SK-N-SH treated with all-trans-retinoic acid at 6 μM for 48 hours (cell line): Measurements from ENCODE around the gene COL4A2.

Source experiments
- ESRRG ChIP-seq: fragments of 250-450 bp; sonication (Bioruptor Pico); IDR thresholded peaks from 2 replicates; pipeline ENCODE4 v1.6.1; 2021; ENCODE audit warnings: mild to moderate bottlenecking
- ISL1 ChIP-seq: fragments of 250-450 bp; sonication (Bioruptor Pico); IDR thresholded peaks from 2 replicates; pipeline ENCODE4 v2.1.2; 2022; ENCODE audit warnings: mild to moderate bottlenecking, moderate library complexity
- RARB ChIP-seq: fragments of 250-450 bp; sonication (Bioruptor Pico); IDR thresholded peaks from 2 replicates; pipeline ENCODE4 v1.8.0; 2021; ENCODE audit warnings: mild to moderate bottlenecking, moderate library complexity
- TCF4 ChIP-seq: fragments of 250-450 bp; sonication (Bioruptor Pico); IDR thresholded peaks from 2 replicates; pipeline ENCODE4 v1.8.0; 2021; ENCODE audit warnings: mild to moderate bottlenecking, moderate library complexity, borderline replicate concordance
- ZFP30 ChIP-seq: fragments of 450-650 bp; formaldehyde crosslinking; IDR thresholded peaks from 2 replicates; pipeline ENCODE4 v1.5.0; 2022; ENCODE audit warnings: mild to moderate bottlenecking, moderate library complexity
- ZNF565 ChIP-seq: fragments of 450-650 bp; formaldehyde crosslinking; conservative IDR thresholded peaks from 2 replicates; pipeline ENCODE4 v1.5.0; 2020; ENCODE audit warnings: low read depth, mild to moderate bottlenecking, moderate library complexity
- TF ChIP-seq, protein P1 (sequence below): fragments of 250-450 bp; sonication (Bioruptor Pico); IDR thresholded peaks from 2 replicates; pipeline ENCODE4 v1.5.1; 2020; ENCODE audit warnings: low read depth, mild to moderate bottlenecking, moderate library complexity
- TF ChIP-seq, protein P2 (sequence below): fragments of 250-450 bp; sonication (Bioruptor Pico); IDR thresholded peaks from 2 replicates; pipeline ENCODE4 v1.5.0; 2020; ENCODE audit warnings: mild to moderate bottlenecking, moderate library complexity
- TF ChIP-seq, protein P3 (sequence below): fragments of 250-450 bp; sonication (Bioruptor Pico); IDR thresholded peaks from 2 replicates; pipeline ENCODE4 v1.8.0; 2021; ENCODE audit warnings: low read depth, mild to moderate bottlenecking, moderate library complexity, borderline replicate concordance

DNA sequence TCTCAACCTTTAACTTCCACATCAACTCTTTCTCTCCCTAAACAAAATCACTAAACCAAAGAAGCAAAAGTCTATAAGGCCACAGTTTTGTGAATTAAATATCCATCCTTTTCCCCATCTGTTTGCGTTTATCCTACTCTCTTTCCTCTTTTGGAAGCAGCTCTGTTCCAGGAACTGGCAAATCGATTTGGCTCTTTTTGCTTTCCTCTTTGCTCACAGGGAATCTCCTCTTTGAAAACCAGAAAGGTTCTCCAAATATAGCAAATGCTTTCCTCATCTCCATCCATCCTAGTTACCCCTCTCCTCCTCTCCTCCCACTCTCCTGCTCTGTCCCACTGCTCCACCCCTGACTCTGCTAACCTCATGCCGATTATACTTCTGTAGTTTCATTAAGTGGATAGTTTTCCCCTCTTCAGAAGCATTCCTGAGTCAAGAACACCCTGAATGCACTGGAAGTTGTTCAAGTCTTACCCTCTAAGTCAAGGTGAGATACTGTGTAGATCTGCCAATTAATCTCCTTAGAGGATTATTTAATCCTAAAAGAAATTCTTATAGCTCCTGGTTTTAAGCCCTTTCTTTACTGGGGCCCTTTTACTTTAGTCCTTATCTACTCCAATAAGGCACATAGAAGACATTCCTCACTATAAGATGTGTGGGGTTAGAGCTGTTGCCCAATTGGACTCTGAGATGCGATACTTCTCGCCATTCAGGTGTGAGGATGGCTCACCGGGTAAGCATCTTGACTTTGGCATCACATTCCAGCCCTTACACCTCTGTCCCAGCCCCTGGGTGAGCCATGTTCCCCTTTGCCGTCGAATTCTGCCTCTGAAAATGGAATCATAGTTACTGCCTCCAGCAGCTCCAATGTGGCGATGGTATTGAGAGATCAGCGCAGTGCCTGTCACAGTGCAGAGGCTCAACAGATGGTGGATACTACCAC is 67.6 kb downstream of the COL4A2 start:
- TF ChIP-seq ISL1 (CRISPR knock-in tag) (no peak), ZFP30 (CRISPR knock-in tag) (no peak), TCF4 (CRISPR knock-in tag) (no peak), ESRRG (CRISPR knock-in tag) (no peak), RARB (no peak), ZNF565 (no peak)
- TF ChIP-seq, protein P1, sequence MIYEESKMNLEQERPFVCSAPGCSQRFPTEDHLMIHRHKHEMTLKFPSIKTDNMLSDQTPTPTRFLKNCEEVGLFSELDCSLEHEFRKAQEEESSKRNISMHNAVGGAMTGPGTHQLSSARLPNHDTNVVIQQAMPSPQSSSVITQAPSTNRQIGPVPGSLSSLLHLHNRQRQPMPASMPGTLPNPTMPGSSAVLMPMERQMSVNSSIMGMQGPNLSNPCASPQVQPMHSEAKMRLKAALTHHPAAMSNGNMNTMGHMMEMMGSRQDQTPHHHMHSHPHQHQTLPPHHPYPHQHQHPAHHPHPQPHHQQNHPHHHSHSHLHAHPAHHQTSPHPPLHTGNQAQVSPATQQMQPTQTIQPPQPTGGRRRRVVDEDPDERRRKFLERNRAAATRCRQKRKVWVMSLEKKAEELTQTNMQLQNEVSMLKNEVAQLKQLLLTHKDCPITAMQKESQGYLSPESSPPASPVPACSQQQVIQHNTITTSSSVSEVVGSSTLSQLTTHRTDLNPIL (CRISPR knock-in tag): no peak
- TF ChIP-seq, protein P2, sequence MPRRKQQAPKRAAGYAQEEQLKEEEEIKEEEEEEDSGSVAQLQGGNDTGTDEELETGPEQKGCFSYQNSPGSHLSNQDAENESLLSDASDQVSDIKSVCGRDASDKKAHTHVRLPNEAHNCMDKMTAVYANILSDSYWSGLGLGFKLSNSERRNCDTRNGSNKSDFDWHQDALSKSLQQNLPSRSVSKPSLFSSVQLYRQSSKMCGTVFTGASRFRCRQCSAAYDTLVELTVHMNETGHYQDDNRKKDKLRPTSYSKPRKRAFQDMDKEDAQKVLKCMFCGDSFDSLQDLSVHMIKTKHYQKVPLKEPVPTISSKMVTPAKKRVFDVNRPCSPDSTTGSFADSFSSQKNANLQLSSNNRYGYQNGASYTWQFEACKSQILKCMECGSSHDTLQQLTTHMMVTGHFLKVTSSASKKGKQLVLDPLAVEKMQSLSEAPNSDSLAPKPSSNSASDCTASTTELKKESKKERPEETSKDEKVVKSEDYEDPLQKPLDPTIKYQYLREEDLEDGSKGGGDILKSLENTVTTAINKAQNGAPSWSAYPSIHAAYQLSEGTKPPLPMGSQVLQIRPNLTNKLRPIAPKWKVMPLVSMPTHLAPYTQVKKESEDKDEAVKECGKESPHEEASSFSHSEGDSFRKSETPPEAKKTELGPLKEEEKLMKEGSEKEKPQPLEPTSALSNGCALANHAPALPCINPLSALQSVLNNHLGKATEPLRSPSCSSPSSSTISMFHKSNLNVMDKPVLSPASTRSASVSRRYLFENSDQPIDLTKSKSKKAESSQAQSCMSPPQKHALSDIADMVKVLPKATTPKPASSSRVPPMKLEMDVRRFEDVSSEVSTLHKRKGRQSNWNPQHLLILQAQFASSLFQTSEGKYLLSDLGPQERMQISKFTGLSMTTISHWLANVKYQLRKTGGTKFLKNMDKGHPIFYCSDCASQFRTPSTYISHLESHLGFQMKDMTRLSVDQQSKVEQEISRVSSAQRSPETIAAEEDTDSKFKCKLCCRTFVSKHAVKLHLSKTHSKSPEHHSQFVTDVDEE: no peak
- TF ChIP-seq, protein P3, sequence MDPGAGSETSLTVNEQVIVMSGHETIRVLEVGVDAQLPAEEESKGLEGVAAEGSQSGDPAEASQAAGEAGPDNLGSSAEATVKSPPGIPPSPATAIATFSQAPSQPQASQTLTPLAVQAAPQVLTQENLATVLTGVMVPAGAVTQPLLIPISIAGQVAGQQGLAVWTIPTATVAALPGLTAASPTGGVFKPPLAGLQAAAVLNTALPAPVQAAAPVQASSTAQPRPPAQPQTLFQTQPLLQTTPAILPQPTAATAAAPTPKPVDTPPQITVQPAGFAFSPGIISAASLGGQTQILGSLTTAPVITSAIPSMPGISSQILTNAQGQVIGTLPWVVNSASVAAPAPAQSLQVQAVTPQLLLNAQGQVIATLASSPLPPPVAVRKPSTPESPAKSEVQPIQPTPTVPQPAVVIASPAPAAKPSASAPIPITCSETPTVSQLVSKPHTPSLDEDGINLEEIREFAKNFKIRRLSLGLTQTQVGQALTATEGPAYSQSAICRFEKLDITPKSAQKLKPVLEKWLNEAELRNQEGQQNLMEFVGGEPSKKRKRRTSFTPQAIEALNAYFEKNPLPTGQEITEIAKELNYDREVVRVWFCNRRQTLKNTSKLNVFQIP (CRISPR knock-in tag): no peak
